GM12878 (cell line): ENCODE results near the gene PDHA1. TPM values are rescaled to one million over a fixed set of nuclear protein-coding genes. Genes with fewer than 3 reads are reported as not detected.

Experiments used
- ATAC-seq: fragments of 200-7000 bp; cut with Tn5 transposase; 3 replicates; pipeline ENCODE4 v1.9.1; 2020; ENCODE audit warnings: mild to moderate bottlenecking, moderate library complexity
- BruUV-seq: library from RNA; stranded (reverse); fragments of 400-500 nt; replicated peaks from 2 replicates; lab custom pipeline; 2021; lab: Mats Ljungman, UMichigan
- CTCF ChIA-PET: fragments of 300-600 bp; sonication (Branson Sonifier 250); formaldehyde crosslinking; extraction: SDS; loops from one replicate; lab custom pipeline; 2021; ENCODE audit warnings: inconsistent platforms; lab: Yijun Ruan, JAX
- POLR2A ChIA-PET: fragments of 350-600 bp; formaldehyde crosslinking; extraction: SDS; loops from one replicate; lab custom pipeline; 2021; ENCODE audit warnings: inconsistent platforms; lab: Charles Lee
- RAD21 ChIA-PET: fragments of 300-600 bp; sonication (Branson Sonifier 250); formaldehyde crosslinking; loops from one replicate; lab custom pipeline; 2023; ENCODE audit warnings: antibody characterized with exemption; ENCODE audit not compliant: unreplicated experiment; lab: Charles Lee
- SMC1A ChIA-PET: fragments of 300-600 bp; sonication (Branson Sonifier 250); formaldehyde crosslinking; loops from one replicate; lab custom pipeline; 2023; ENCODE audit not compliant: unreplicated experiment, uncharacterized antibody; lab: Charles Lee
- DNase-seq: peaks from one replicate; pipeline ENCODE4 v3.0.0-alpha.2; 2011; ENCODE audit warnings: low read depth, low spot score
- FAIRE-seq: peaks from 3 replicates; lab custom pipeline; 2011; peaks lifted over from hg19 to GRCh38; lab: Jason Lieb, UNC
- H2AFZ ChIP-seq: 2 replicates; pipeline ENCODE4 v1.6.0; 2011; ENCODE audit warnings: low read depth, low read length, control low read depth; ENCODE audit not compliant: control insufficient read depth
- H3K27ac ChIP-seq: 2 replicates; pipeline ENCODE4 v1.5.1; 2011; ENCODE audit warnings: control low read depth; ENCODE audit not compliant: control insufficient read depth, insufficient read depth
- H3K27me3 ChIP-seq, 2 experiments: replicated peaks in 1 of 2; 2 replicates each; pipeline versions ENCODE4 v1.6.0 to v1.6.1; 2011; ENCODE audit warnings: low read length in 1 of 2; ENCODE audit not compliant: control insufficient read depth in 2 of 2, insufficient read depth in 2 of 2
- H3K36me3 ChIP-seq, 2 experiments: 2 replicates each; pipeline ENCODE4 v1.5.1; 2011; ENCODE audit warnings: low read length in 1 of 2; ENCODE audit not compliant: control insufficient read depth in 2 of 2, insufficient read depth in 2 of 2
- H3K4me1 ChIP-seq: 2 replicates; pipeline ENCODE4 v1.6.1; 2011; ENCODE audit warnings: mild to moderate bottlenecking, low read length, moderate library complexity, mixed read lengths; ENCODE audit not compliant: control insufficient read depth, insufficient read depth
- H3K4me2 ChIP-seq: 2 replicates; pipeline ENCODE4 v1.6.0; 2011; ENCODE audit warnings: control low read depth; ENCODE audit not compliant: control insufficient read depth, insufficient read depth
- H3K4me3 ChIP-seq: fragments of 200-600 bp; sonication (generic); 2 replicates; pipeline ENCODE4 v1.5.1; 2016
- H3K79me2 ChIP-seq: 2 replicates; pipeline ENCODE4 v1.6.0; 2011; ENCODE audit warnings: low read length; ENCODE audit not compliant: control insufficient read depth, insufficient read depth
- H3K9ac ChIP-seq: 2 replicates; pipeline ENCODE4 v1.8.0; 2011; ENCODE audit warnings: low read length, control low read depth, mixed read lengths; ENCODE audit not compliant: control insufficient read depth, insufficient read depth
- H3K9me3 ChIP-seq: replicated peaks from 3 replicates; pipeline ENCODE4 v1.5.1; 2011; ENCODE audit warnings: mild to moderate bottlenecking, low read length; ENCODE audit not compliant: control insufficient read depth, insufficient read depth
- H4K20me1 ChIP-seq: 2 replicates; pipeline ENCODE4 v1.6.0; 2011; ENCODE audit not compliant: control insufficient read depth, insufficient read depth
- ATF7 ChIP-seq: fragments of 450-650 bp; IDR thresholded peaks from 2 replicates; pipeline ENCODE4 v1.6.1; 2016; ENCODE audit warnings: low read depth, mild to moderate bottlenecking
- CEBPB ChIP-seq, 2 experiments: fragments of 150-350 bp in 1 of 2; IDR thresholded peaks; 2 replicates each; pipeline ENCODE4 v1.6.1; 2012 to 2014; ENCODE audit warnings: low read depth in 2 of 2, low read length in 2 of 2, borderline replicate concordance in 1 of 2, inconsistent platforms in 1 of 2
- CREB1 ChIP-seq: IDR thresholded peaks from 2 replicates; pipeline ENCODE4 v1.6.1; 2012; ENCODE audit warnings: low read depth, mild to moderate bottlenecking, inconsistent platforms
- CREM ChIP-seq: IDR thresholded peaks from 2 replicates; pipeline ENCODE4 v1.6.1; 2014; ENCODE audit warnings: antibody characterized with exemption, low read depth
- EGR1 ChIP-seq, 2 experiments: IDR thresholded peaks; 1 replicate in 1 of 2; 2 replicates in 1 of 2; pipeline ENCODE4 v1.6.1; 2011 to 2012; ENCODE audit warnings: low read depth in 2 of 2, low read length in 2 of 2, borderline replicate concordance in 1 of 2, mild to moderate bottlenecking in 1 of 2, moderate library complexity in 1 of 2
- ETV6 ChIP-seq, 2 experiments: fragments of 450-650 bp in 1 of 2; IDR thresholded peaks in 1 of 2; conservative IDR thresholded peaks in 1 of 2; 2 replicates each; pipeline ENCODE4 v1.6.1; 2014; ENCODE audit warnings: antibody characterized with exemption in 1 of 2, borderline replicate concordance in 1 of 2, low read depth in 1 of 2, mild to moderate bottlenecking in 1 of 2, moderate library complexity in 1 of 2
- FOXM1 ChIP-seq: IDR thresholded peaks from 2 replicates; pipeline ENCODE4 v1.6.1; 2012; ENCODE audit warnings: low read depth, mild to moderate bottlenecking, inconsistent platforms, low read length, moderate library complexity
- HDGF ChIP-seq: fragments of 450-650 bp; IDR thresholded peaks from 2 replicates; pipeline ENCODE4 v1.6.1; 2016; ENCODE audit warnings: antibody characterized with exemption
- IKZF1 ChIP-seq: fragments of 450-650 bp; conservative IDR thresholded peaks from 2 replicates; pipeline ENCODE4 v1.6.1; 2017; ENCODE audit warnings: antibody characterized with exemption, mild to moderate bottlenecking
- IKZF2 ChIP-seq, 2 experiments: fragments of 450-650 bp; IDR thresholded peaks; 2 replicates each; pipeline ENCODE4 v1.6.1; 2017; ENCODE audit warnings: mild to moderate bottlenecking in 2 of 2, moderate library complexity in 2 of 2
- KDM1A ChIP-seq: fragments of 200-600 bp; sonication (generic); IDR thresholded peaks from 2 replicates; pipeline ENCODE4 v1.6.1; 2016; ENCODE audit warnings: borderline replicate concordance
- MEF2A ChIP-seq: IDR thresholded peaks from 2 replicates; pipeline ENCODE4 v1.6.1; 2011; ENCODE audit warnings: low read depth, mild to moderate bottlenecking, low read length, moderate library complexity; ENCODE audit not compliant: insufficient read depth
- MEF2B ChIP-seq: fragments of 450-650 bp; IDR thresholded peaks from 2 replicates; pipeline ENCODE4 v1.6.1; 2018; ENCODE audit warnings: mild to moderate bottlenecking, moderate library complexity; ENCODE audit not compliant: partially characterized antibody, poor library complexity, severe bottlenecking
- MTA2 ChIP-seq: fragments of 450-650 bp; IDR thresholded peaks from 2 replicates; pipeline ENCODE4 v1.6.1; 2016; ENCODE audit warnings: low read depth, mild to moderate bottlenecking, moderate library complexity
- MTA3 ChIP-seq: IDR thresholded peaks from 2 replicates; pipeline ENCODE4 v1.6.1; 2012; ENCODE audit warnings: low read length, inconsistent platforms, borderline replicate concordance
- NFIC ChIP-seq: IDR thresholded peaks from 2 replicates; pipeline ENCODE4 v1.6.1; 2012; ENCODE audit warnings: low read depth, mild to moderate bottlenecking, inconsistent platforms, low read length, moderate library complexity
- RBBP5 ChIP-seq: fragments of 200-600 bp; sonication (generic); conservative IDR thresholded peaks from 2 replicates; pipeline ENCODE4 v1.6.1; 2016
- SPI1 ChIP-seq: IDR thresholded peaks from 2 replicates; pipeline ENCODE4 v1.6.1; 2011; ENCODE audit warnings: low read depth, mild to moderate bottlenecking, low read length, moderate library complexity, borderline replicate concordance; ENCODE audit not compliant: insufficient read depth
- ZSCAN29 ChIP-seq: fragments of 450-650 bp; IDR thresholded peaks from 2 replicates; pipeline ENCODE4 v1.6.1; 2017; ENCODE audit warnings: mild to moderate bottlenecking, moderate library complexity
- WGBS: methylation state at CpG from one replicate; pipeline ENCODE4 v1.1.6; 2016; ENCODE audit warnings: low lambda C conversion rate; ENCODE audit not compliant: insufficient replicate concordance, insufficient coverage; ENCODE audit errors: missing lambda C conversion rate; 5-methylcytosine and 5-hydroxymethylcytosine counted together
- in situ Hi-C: fragments of 300-500 bp; cut with MboI; formaldehyde crosslinking; loops from 9 replicates; pipeline ENCODE4 v1.14.3; 2018; ENCODE audit warnings: mixed read lengths
- intact Hi-C: fragments of 100-400 bp; cut with micrococcal nuclease; formaldehyde crosslinking; loops from one replicate; pipeline ENCODE4 v1.14.2; 2022; ENCODE audit not compliant: unreplicated experiment
- polyA plus RNA-seq, 11 experiments: library from polyadenylated mRNA; depleted of rRNA in 4 of 11; unstranded in 6 of 11; stranded (reverse) in 5 of 11; fragments of >200 nt; fragmentation: Nextera tagmentation in 4 of 11; fragmentation: Illumina TruSeq in 1 of 11; extraction: Ambion mirVana in 4 of 11; extraction: Trizol in 1 of 11; gene quantifications; 1 replicate in 1 of 11; 2 replicates in 10 of 11; pipeline versions ENCODE4 v1.2.1 to v1.2.3, GENCODE V29; 2011 to 2016; ENCODE audit warnings: inconsistent platforms in 2 of 11, missing spikeins in 2 of 11, low read depth in 1 of 11
- total RNA-seq, 4 experiments: library from RNA; depleted of rRNA in 3 of 4; stranded (reverse); fragments of >200 nt in 3 of 4; fragmentation: Illumina TruSeq in 1 of 4; extraction: Trizol in 1 of 4; gene quantifications; 2 replicates each; pipeline versions ENCODE4 v1.2.1 to v1.2.3, GENCODE V29; 2013 to 2021
- TF ChIP-seq, protein P1 (sequence below): fragments of 450-650 bp; IDR thresholded peaks from 2 replicates; pipeline ENCODE4 v1.6.1; 2018; ENCODE audit warnings: mild to moderate bottlenecking, low read depth, moderate library complexity; ENCODE audit not compliant: partially characterized antibody
- TF ChIP-seq, protein P2 (sequence below): IDR thresholded peaks from 2 replicates; pipeline ENCODE4 v1.6.1; 2012; ENCODE audit warnings: low read length, inconsistent platforms

Gene PDHA1
- total and polyA plus RNA-seq, 10 of the 15 experiments (the other 5 are each of a cell fraction or from before 2014, with no cell fraction given), result 175 to 370 (median 270) TPM

DNA sequence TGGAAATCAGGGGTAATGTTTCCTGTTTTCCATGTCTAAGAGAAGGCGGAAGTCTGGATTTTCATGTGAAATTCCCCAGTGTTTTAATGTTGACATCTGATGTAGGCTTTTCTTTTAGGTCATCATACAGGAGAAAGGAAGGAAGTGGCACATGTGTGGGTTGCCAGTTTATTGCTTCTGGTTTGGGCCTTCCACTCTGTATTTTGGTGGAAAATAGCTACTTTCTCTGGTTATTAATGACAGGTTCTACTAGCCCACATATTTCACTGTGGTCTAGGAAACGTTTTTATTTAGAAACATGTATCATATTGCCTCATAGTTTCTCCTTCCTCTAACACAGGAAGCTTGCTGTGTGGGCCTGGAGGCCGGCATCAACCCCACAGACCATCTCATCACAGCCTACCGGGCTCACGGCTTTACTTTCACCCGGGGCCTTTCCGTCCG is 7.2 kb downstream of the PDHA1 start:
- in situ Hi-C loops, result loop anchor here (25.0 kb wide), 1 partner anchor 536 kb away; the partner anchor contains the start of gene SH3KBP1
- H3K27ac ChIP-seq, result peak overlapping the region; percentile 43; the same call in 1 of the 2 replicates
- TF ChIP-seq ATF7, result peak; percentile 67
- peak; percentile 40; the same call in 1 of the 2 replicates for TF ChIP-seq CREM
- no peak for TF ChIP-seq RBBP5
- TF ChIP-seq HDGF, result no peak
- TF ChIP-seq MEF2B, result peak; percentile 63
- peak in 1 of 2 experiments; percentile 92; a peak in 2 of 4 replicates for TF ChIP-seq ETV6 (conservative IDR thresholded peaks at IDR 0.05 in 1 of 2, IDR thresholded peaks at IDR 0.05 in 1 of 2; ENCODE audit: borderline replicate concordance in 1 of 2, low read depth in 1 of 2)
- TF ChIP-seq MEF2A, result peak; percentile 61; the same call in 1 of the 2 replicates
- no peak for TF ChIP-seq ZSCAN29
- 0 out of 4 replicates have a peak, but pooled peaks of 1 of the 2 experiments have one; percentile 48 for TF ChIP-seq CEBPB (IDR thresholded peaks at IDR 0.05; ENCODE audit: borderline replicate concordance in 1 of 2, low read depth in 2 of 2, low read length in 2 of 2)
- TF ChIP-seq MTA3, result 0 out of 2 replicates have a peak, but pooled peaks have one; percentile 27
- TF ChIP-seq KDM1A, result no peak
- TF ChIP-seq, protein P1, sequence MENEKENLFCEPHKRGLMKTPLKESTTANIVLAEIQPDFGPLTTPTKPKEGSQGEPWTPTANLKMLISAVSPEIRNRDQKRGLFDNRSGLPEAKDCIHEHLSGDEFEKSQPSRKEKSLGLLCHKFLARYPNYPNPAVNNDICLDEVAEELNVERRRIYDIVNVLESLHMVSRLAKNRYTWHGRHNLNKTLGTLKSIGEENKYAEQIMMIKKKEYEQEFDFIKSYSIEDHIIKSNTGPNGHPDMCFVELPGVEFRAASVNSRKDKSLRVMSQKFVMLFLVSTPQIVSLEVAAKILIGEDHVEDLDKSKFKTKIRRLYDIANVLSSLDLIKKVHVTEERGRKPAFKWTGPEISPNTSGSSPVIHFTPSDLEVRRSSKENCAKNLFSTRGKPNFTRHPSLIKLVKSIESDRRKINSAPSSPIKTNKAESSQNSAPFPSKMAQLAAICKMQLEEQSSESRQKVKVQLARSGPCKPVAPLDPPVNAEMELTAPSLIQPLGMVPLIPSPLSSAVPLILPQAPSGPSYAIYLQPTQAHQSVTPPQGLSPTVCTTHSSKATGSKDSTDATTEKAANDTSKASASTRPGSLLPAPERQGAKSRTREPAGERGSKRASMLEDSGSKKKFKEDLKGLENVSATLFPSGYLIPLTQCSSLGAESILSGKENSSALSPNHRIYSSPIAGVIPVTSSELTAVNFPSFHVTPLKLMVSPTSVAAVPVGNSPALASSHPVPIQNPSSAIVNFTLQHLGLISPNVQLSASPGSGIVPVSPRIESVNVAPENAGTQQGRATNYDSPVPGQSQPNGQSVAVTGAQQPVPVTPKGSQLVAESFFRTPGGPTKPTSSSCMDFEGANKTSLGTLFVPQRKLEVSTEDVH, result no peak
- TF ChIP-seq FOXM1, result peak; percentile 29; the same call in 1 of the 2 replicates
- 0 out of 3 replicates have a peak, but pooled peaks of 1 of the 2 experiments have one; percentile 10 for TF ChIP-seq EGR1 (IDR thresholded peaks at IDR 0.05; ENCODE audit: borderline replicate concordance in 1 of 2, low read depth in 2 of 2, low read length in 2 of 2)
- TF ChIP-seq MTA2, result peak; percentile 32; the same call in 1 of the 2 replicates
- TF ChIP-seq, protein P2, sequence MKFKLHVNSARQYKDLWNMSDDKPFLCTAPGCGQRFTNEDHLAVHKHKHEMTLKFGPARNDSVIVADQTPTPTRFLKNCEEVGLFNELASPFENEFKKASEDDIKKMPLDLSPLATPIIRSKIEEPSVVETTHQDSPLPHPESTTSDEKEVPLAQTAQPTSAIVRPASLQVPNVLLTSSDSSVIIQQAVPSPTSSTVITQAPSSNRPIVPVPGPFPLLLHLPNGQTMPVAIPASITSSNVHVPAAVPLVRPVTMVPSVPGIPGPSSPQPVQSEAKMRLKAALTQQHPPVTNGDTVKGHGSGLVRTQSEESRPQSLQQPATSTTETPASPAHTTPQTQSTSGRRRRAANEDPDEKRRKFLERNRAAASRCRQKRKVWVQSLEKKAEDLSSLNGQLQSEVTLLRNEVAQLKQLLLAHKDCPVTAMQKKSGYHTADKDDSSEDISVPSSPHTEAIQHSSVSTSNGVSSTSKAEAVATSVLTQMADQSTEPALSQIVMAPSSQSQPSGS, result peak; percentile 74
- no peak; the same call in 1 of the 2 replicates for TF ChIP-seq SPI1
- TF ChIP-seq IKZF2 (IDR thresholded peaks at IDR 0.05), result peak; percentile 48 to 60; a peak in 3 of 4 replicates
- peak; percentile 71 for TF ChIP-seq IKZF1
- 0 out of 2 replicates have a peak, but pooled peaks have one; percentile 25 for TF ChIP-seq CREB1
- TF ChIP-seq NFIC, result peak; percentile 57

More for the DNA sequence above, 7.2 kb downstream of the PDHA1 start:
- FAIRE-seq (peak; percentile 38), ATAC-seq (peak; percentile 94), DNase-seq (no peak)
- H3K4me3 ChIP-seq, result no peak overlapping the region
- ChIA-PET CTCF (interaction anchor here (1.5 kb wide), 1 partner anchor 311 kb away, joined by 4 read pairs; no protein-coding TSS in a partner anchor), RAD21 (interaction anchor here (1.2 kb wide), 1 partner anchor 21 kb away, joined by 5 read pairs; no protein-coding TSS in a partner anchor), POLR2A (no interaction called here), SMC1A (no interaction called here)
- H4K20me1 ChIP-seq, result no peaks in the 10 kb centered on the region
- BruUV-seq, result no TSS peak
- H3K9ac ChIP-seq, result no peak overlapping the region
- H2AFZ ChIP-seq, result no peak overlapping the region
- no peak overlapping the region; the same call in 1 of the 2 replicates for H3K4me2 ChIP-seq
- H3K9me3 ChIP-seq, result no peaks in the 10 kb centered on the region
- peaks cover 0 to 1% of the 10 kb centered on the region in 2 experiments; a peak in 3 of 4 replicates for H3K36me3 ChIP-seq
- H3K79me2 ChIP-seq, result peaks cover 7% of the 10 kb centered on the region
- intact Hi-C loops, result no loop called here
- no peaks in the 10 kb centered on the region for H3K27me3 ChIP-seq
- peaks cover 10% of the 10 kb centered on the region for H3K4me1 ChIP-seq
- 55% methylated on average over 8 of the region's 8 CpGs for WGBS
